ENCODE measurements around the gene LRRC8C. TPM values are rescaled to one million over a fixed set of nuclear protein-coding genes. Genes with fewer than 3 reads are reported as not detected.

The LRRC8C gene
- total RNA-seq, 1 donor: 2.2 TPM

GRCh38 chr1:89711140-89711778, 78.3 kb downstream of the LRRC8C start:
- Histone ChIP-seq H3K4me1 (ENCODE audit: insufficient read depth, low read length) (no peaks in the 10 kb centered on the region), H3K4me3 (ENCODE audit: insufficient read depth, low read length) (no peak overlapping the region), H3K79me2 (ENCODE audit: insufficient read depth, low read length) (no peaks in the 10 kb centered on the region), H3K27me3 (ENCODE audit: insufficient read depth, low read length) (no peaks in the 10 kb centered on the region), H3K36me3 (ENCODE audit: insufficient read depth, low read length) (peaks cover 8% of the 10 kb centered on the region), H3K27ac (ENCODE audit: low read depth, low read length) (no peak overlapping the region), H4K20me1 (ENCODE audit: insufficient read depth, low read length) (no peaks in the 10 kb centered on the region), H3K4me2 (ENCODE audit: insufficient read depth, low read length) (no peak overlapping the region), H3K9me3 (ENCODE audit: low read depth, low read length) (no peaks in the 10 kb centered on the region), H2AFZ (ENCODE audit: low read length) (no peak overlapping the region)
- DNase-seq (ENCODE audit: insufficient read length, low spot score, missing footprints): no peak
- TF ChIP-seq, protein P1, sequence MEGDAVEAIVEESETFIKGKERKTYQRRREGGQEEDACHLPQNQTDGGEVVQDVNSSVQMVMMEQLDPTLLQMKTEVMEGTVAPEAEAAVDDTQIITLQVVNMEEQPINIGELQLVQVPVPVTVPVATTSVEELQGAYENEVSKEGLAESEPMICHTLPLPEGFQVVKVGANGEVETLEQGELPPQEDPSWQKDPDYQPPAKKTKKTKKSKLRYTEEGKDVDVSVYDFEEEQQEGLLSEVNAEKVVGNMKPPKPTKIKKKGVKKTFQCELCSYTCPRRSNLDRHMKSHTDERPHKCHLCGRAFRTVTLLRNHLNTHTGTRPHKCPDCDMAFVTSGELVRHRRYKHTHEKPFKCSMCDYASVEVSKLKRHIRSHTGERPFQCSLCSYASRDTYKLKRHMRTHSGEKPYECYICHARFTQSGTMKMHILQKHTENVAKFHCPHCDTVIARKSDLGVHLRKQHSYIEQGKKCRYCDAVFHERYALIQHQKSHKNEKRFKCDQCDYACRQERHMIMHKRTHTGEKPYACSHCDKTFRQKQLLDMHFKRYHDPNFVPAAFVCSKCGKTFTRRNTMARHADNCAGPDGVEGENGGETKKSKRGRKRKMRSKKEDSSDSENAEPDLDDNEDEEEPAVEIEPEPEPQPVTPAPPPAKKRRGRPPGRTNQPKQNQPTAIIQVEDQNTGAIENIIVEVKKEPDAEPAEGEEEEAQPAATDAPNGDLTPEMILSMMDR (IDR thresholded peaks at IDR 0.05; ENCODE audit: extremely low read depth, low read depth, low read length): no peak

- Histone ChIP-seq H2AFZ (ENCODE audit: low read length) (no peak overlapping the region), H3K4me3 (ENCODE audit: insufficient read depth, low read length) (no peak overlapping the region), H3K79me2 (ENCODE audit: insufficient read depth, low read length) (no peaks in the 10 kb centered on the region), H3K4me1 (ENCODE audit: insufficient read depth, low read length) (no peaks in the 10 kb centered on the region), H4K20me1 (ENCODE audit: insufficient read depth, low read length) (no peaks in the 10 kb centered on the region), H3K36me3 (ENCODE audit: insufficient read depth, low read length) (peaks cover 8% of the 10 kb centered on the region), H3K9me3 (ENCODE audit: low read depth, low read length) (no peaks in the 10 kb centered on the region), H3K4me2 (ENCODE audit: insufficient read depth, low read length) (no peak overlapping the region), H3K27me3 (ENCODE audit: insufficient read depth, low read length) (no peaks in the 10 kb centered on the region), H3K27ac (ENCODE audit: low read depth, low read length) (no peak overlapping the region)
- no peak for DNase-seq (ENCODE audit: insufficient read length, low spot score, missing footprints)
- TF ChIP-seq, protein P1 (IDR thresholded peaks at IDR 0.05; ENCODE audit: extremely low read depth, low read depth, low read length): no peak
Measured at GRCh38 chr1:89712420-89712819, 79.5 kb downstream of the LRRC8C start.

DNA sequence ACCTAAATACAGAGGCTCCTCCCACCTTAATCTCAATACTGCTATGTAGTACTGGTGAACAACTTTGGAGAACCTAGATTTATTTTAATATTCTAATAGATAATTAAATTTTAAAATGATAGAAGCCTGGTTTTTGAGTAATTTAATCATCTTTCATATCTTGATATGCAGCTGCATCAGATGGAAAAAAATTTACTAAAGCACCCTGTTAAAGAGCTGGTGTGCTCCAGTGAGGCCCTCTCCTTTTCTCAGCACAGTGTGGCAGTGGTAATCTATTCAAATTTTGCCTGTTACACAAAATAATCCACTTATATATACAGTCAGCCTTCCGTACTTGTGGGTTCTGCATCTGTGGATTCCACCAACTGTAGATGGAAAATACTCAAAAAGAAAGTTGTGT, 82.8 kb downstream of the LRRC8C start:
- TF ChIP-seq, protein P1 (IDR thresholded peaks at IDR 0.05; ENCODE audit: extremely low read depth, low read depth, low read length): no peak
- Histone ChIP-seq H3K27ac (ENCODE audit: low read depth, low read length) (no peak overlapping the region), H3K79me2 (ENCODE audit: insufficient read depth, low read length) (no peaks in the 10 kb centered on the region), H3K36me3 (ENCODE audit: insufficient read depth, low read length) (peaks cover 8% of the 10 kb centered on the region), H2AFZ (ENCODE audit: low read length) (no peak overlapping the region), H3K4me1 (ENCODE audit: insufficient read depth, low read length) (no peaks in the 10 kb centered on the region), H3K4me3 (ENCODE audit: insufficient read depth, low read length) (no peak overlapping the region), H3K9me3 (ENCODE audit: low read depth, low read length) (no peaks in the 10 kb centered on the region), H3K27me3 (ENCODE audit: insufficient read depth, low read length) (no peaks in the 10 kb centered on the region), H3K4me2 (ENCODE audit: insufficient read depth, low read length) (no peak overlapping the region), H4K20me1 (ENCODE audit: insufficient read depth, low read length) (no peaks in the 10 kb centered on the region)
- no peak for DNase-seq (ENCODE audit: insufficient read length, low spot score, missing footprints)

DNA sequence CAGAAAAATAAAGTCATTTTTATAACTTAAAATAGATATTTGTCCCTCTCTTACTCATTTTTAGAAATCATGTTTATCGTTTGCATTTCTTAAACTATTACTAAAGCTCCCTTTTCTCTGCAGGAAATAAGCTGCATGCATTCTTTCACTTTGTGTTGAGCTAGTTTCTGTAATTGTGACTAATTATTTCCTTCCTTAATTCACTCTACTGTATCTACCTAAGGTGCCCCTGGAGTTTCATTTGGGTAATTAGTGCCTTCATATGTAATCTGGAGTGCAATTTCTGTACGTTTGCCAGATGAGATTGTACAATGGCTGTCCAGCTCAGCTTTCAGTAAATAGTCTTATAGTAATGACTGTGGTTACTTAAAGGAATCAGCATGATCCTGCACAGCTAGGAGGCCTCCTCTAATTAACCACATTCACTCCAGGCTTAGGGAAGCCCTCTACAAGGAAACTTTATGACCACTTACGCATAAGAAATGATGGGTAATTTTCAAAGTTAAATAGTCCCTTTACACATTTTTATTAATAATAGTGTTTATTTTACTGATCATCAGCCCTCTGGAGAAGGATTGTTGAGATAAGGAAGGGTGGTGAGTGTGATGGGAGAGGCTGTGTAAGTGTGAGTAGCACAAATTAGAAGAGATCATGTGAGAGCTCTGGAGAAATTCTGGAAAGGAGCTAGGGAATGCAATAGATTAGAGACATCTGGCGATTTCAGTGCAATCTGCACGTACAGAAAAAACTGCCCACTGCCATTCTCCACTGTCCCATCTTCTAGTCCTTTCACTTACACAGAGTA, 86.8 kb downstream of the LRRC8C start:
- Histone ChIP-seq H2AFZ (ENCODE audit: low read length) (peak overlapping the region; percentile 6), H3K4me2 (ENCODE audit: insufficient read depth, low read length) (peak overlapping the region; percentile 50), H3K36me3 (ENCODE audit: insufficient read depth, low read length) (no peaks in the 10 kb centered on the region), H3K4me1 (ENCODE audit: insufficient read depth, low read length) (peaks cover 16% of the 10 kb centered on the region), H3K27ac (ENCODE audit: low read depth, low read length) (no peak overlapping the region), H3K27me3 (ENCODE audit: insufficient read depth, low read length) (no peaks in the 10 kb centered on the region), H4K20me1 (ENCODE audit: insufficient read depth, low read length) (no peaks in the 10 kb centered on the region), H3K4me3 (ENCODE audit: insufficient read depth, low read length) (no peak overlapping the region), H3K79me2 (ENCODE audit: insufficient read depth, low read length) (no peaks in the 10 kb centered on the region), H3K9me3 (ENCODE audit: low read depth, low read length) (no peaks in the 10 kb centered on the region)
- TF ChIP-seq, protein P1 (IDR thresholded peaks at IDR 0.05; ENCODE audit: extremely low read depth, low read depth, low read length): no peak
- no peak for DNase-seq (ENCODE audit: insufficient read length, low spot score, missing footprints)

Measured in osteoblast (primary cell).